ENCODE data around the gene KRTAP22-2.

KRTAP22-2 gene

GRCh38 chr21:30577766-30578165 lies 12.4 kb downstream of the KRTAP22-2 start:
- ChIA-PET CTCF (interaction anchor here (0.6 kb wide), 1 partner anchor 111 kb away, joined by 3 read pairs; no protein-coding TSS in a partner anchor), POLR2A (no interaction called here)
- Histone ChIP-seq H3K4me1 (ENCODE audit: control insufficient read depth, insufficient read depth, low read length) (no peaks in the 10 kb centered on the region), H3K9me3 (ENCODE audit: control insufficient read depth, insufficient read depth, low read depth, low read length) (no peaks in the 10 kb centered on the region), H3K4me3 (ENCODE audit: low read depth, low read length) (no peak overlapping the region), H3K27ac (ENCODE audit: extremely low read depth, low read depth, low read length) (no peak overlapping the region), H3K36me3 (ENCODE audit: control insufficient read depth in 2 of 2, insufficient read depth in 1 of 2, low read length in 2 of 2) (no peaks in the 10 kb centered on the region)
- TF ChIP-seq ZNF426 (tag by site-specific recombination; IDR thresholded peaks at IDR 0.05) (no peak), OVOL3 (tag by site-specific recombination; IDR thresholded peaks at IDR 0.05) (no peak), ZNF433 (tag by site-specific recombination; IDR thresholded peaks at IDR 0.05; ENCODE audit: low read depth) (no peak), ZNF174 (tag by site-specific recombination; IDR thresholded peaks at IDR 0.05) (no peak), ZNF501 (tag by site-specific recombination; IDR thresholded peaks at IDR 0.05) (no peak), ZNF791 (tag by site-specific recombination; IDR thresholded peaks at IDR 0.05) (no peak), ZNF558 (tag by site-specific recombination; IDR thresholded peaks at IDR 0.05) (no peak), ZNF2 (tag by site-specific recombination; IDR thresholded peaks at IDR 0.05) (no peak), ZNF37A (tag by site-specific recombination; IDR thresholded peaks at IDR 0.05) (no peak), ZNF621 (tag by site-specific recombination; IDR thresholded peaks at IDR 0.05) (no peak), ZSCAN16 (tag by site-specific recombination; IDR thresholded peaks at IDR 0.05) (no peak), ZNF132 (tag by site-specific recombination; IDR thresholded peaks at IDR 0.05; ENCODE audit: borderline replicate concordance) (no peak), ZNF202 (tag by site-specific recombination; IDR thresholded peaks at IDR 0.05; ENCODE audit: borderline replicate concordance) (no peak), ZNF776 (tag by site-specific recombination; IDR thresholded peaks at IDR 0.05; ENCODE audit: borderline replicate concordance) (no peak)
- TF ChIP-seq, protein P1, sequence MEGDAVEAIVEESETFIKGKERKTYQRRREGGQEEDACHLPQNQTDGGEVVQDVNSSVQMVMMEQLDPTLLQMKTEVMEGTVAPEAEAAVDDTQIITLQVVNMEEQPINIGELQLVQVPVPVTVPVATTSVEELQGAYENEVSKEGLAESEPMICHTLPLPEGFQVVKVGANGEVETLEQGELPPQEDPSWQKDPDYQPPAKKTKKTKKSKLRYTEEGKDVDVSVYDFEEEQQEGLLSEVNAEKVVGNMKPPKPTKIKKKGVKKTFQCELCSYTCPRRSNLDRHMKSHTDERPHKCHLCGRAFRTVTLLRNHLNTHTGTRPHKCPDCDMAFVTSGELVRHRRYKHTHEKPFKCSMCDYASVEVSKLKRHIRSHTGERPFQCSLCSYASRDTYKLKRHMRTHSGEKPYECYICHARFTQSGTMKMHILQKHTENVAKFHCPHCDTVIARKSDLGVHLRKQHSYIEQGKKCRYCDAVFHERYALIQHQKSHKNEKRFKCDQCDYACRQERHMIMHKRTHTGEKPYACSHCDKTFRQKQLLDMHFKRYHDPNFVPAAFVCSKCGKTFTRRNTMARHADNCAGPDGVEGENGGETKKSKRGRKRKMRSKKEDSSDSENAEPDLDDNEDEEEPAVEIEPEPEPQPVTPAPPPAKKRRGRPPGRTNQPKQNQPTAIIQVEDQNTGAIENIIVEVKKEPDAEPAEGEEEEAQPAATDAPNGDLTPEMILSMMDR (tag by site-specific recombination; IDR thresholded peaks at IDR 0.05), result no peak
- TF ChIP-seq, protein P2, sequence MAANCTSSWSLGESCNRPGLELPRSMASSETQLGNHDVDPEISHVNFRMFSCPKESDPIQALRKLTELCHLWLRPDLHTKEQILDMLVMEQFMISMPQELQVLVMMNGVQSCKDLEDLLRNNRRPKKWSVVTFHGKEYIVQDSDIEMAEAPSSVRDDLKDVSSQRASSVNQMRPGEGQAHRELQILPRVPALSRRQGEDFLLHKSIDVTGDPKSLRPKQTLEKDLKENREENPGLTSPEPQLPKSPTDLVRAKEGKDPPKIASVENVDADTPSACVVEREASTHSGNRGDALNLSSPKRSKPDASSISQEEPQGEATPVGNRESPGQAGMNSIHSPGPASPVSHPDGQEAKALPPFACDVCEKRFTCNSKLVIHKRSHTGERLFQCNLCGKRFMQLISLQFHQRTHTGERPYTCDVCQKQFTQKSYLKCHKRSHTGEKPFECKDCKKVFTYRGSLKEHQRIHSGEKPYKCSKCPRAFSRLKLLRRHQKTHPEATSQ (tag by site-specific recombination; IDR thresholded peaks at IDR 0.05), result no peak
- TF ChIP-seq, protein P3, sequence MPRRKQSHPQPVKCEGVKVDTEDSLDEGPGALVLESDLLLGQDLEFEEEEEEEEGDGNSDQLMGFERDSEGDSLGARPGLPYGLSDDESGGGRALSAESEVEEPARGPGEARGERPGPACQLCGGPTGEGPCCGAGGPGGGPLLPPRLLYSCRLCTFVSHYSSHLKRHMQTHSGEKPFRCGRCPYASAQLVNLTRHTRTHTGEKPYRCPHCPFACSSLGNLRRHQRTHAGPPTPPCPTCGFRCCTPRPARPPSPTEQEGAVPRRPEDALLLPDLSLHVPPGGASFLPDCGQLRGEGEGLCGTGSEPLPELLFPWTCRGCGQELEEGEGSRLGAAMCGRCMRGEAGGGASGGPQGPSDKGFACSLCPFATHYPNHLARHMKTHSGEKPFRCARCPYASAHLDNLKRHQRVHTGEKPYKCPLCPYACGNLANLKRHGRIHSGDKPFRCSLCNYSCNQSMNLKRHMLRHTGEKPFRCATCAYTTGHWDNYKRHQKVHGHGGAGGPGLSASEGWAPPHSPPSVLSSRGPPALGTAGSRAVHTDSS (tag by site-specific recombination; IDR thresholded peaks at IDR 0.05), result no peak
- TF ChIP-seq, protein P4, sequence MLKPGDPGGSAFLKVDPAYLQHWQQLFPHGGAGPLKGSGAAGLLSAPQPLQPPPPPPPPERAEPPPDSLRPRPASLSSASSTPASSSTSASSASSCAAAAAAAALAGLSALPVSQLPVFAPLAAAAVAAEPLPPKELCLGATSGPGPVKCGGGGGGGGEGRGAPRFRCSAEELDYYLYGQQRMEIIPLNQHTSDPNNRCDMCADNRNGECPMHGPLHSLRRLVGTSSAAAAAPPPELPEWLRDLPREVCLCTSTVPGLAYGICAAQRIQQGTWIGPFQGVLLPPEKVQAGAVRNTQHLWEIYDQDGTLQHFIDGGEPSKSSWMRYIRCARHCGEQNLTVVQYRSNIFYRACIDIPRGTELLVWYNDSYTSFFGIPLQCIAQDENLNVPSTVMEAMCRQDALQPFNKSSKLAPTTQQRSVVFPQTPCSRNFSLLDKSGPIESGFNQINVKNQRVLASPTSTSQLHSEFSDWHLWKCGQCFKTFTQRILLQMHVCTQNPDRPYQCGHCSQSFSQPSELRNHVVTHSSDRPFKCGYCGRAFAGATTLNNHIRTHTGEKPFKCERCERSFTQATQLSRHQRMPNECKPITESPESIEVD (tag by site-specific recombination; IDR thresholded peaks at IDR 0.05), result no peak
- TF ChIP-seq, protein P5, sequence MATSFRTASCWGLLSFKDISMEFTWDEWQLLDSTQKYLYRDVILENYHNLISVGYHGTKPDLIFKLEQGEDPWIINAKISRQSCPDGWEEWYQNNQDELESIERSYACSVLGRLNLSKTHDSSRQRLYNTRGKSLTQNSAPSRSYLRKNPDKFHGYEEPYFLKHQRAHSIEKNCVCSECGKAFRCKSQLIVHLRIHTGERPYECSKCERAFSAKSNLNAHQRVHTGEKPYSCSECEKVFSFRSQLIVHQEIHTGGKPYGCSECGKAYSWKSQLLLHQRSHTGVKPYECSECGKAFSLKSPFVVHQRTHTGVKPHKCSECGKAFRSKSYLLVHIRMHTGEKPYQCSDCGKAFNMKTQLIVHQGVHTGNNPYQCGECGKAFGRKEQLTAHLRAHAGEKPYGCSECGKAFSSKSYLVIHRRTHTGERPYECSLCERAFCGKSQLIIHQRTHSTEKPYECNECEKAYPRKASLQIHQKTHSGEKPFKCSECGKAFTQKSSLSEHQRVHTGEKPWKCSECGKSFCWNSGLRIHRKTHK (tag by site-specific recombination; IDR thresholded peaks at IDR 0.05), result no peak

Measured in HEK293 (cell line).